Stimulated activated CD8-positive, alpha-beta memory T cell treated with anti-CD3 and anti-CD28 coated beads, Interleukin-4, amount 100 ng/mL, for 1 hour (primary cell): ENCODE results near the gene NEK6.

Experiments
- DNase-seq, 2 donors: peaks; one replicate each; pipeline ENCODE4 v3.0.0-alpha.2; 2020; ENCODE audit warnings: low read depth in 2 of 2, low spot score in 1 of 2

Gene NEK6

GRCh38 chr9:124295159-124295794 is 37.5 kb downstream of the NEK6 start:
- no peak for DNase-seq

- no peak for DNase-seq
Measured at GRCh38 chr9:124296094-124296493, 38.3 kb downstream of the NEK6 start.

GRCh38 chr9:124296796-124297550 is 39.2 kb downstream of the NEK6 start:
- DNase-seq = no peak

GRCh38 chr9:124297551-124297901 is 39.8 kb downstream of the NEK6 start:
- DNase-seq = no peak

- DNase-seq = no peak
Measured at GRCh38 chr9:124297915-124298645, 40.3 kb downstream of the NEK6 start.

- no peak for DNase-seq
Measured at GRCh38 chr9:124298646-124299235, 41.0 kb downstream of the NEK6 start.

- DNase-seq = no peak
Measured at GRCh38 chr9:124299515-124300090, 41.9 kb downstream of the NEK6 start.

GRCh38 chr9:124300312-124300711 is 42.6 kb downstream of the NEK6 start:
- no peak for DNase-seq

GRCh38 chr9:124302921-124303320 is 45.2 kb downstream of the NEK6 start:
- no peak for DNase-seq

- DNase-seq = no peak
Measured at GRCh38 chr9:124303762-124304161, 46.0 kb downstream of the NEK6 start.

GRCh38 chr9:124304285-124304684 is 46.5 kb downstream of the NEK6 start:
- no peak for DNase-seq

- no peak for DNase-seq
Measured at GRCh38 chr9:124306098-124306735, 48.5 kb downstream of the NEK6 start.

- no peak for DNase-seq
Measured at GRCh38 chr9:124307379-124308030, 49.8 kb downstream of the NEK6 start.

- no peak for DNase-seq
Measured at GRCh38 chr9:124308606-124309491, 51.1 kb downstream of the NEK6 start.

GRCh38 chr9:124309667-124310084 is 51.9 kb downstream of the NEK6 start:
- no peak for DNase-seq

GRCh38 chr9:124311283-124311682 is 53.5 kb downstream of the NEK6 start:
- no peak for DNase-seq

GRCh38 chr9:124312290-124313265 is 54.8 kb downstream of the NEK6 start:
- DNase-seq = no peak

- DNase-seq = no peak
Measured at GRCh38 chr9:124313940-124314339, 56.2 kb downstream of the NEK6 start.
